Measurements from ENCODE around the gene NEB.

The NEB gene

DNA sequence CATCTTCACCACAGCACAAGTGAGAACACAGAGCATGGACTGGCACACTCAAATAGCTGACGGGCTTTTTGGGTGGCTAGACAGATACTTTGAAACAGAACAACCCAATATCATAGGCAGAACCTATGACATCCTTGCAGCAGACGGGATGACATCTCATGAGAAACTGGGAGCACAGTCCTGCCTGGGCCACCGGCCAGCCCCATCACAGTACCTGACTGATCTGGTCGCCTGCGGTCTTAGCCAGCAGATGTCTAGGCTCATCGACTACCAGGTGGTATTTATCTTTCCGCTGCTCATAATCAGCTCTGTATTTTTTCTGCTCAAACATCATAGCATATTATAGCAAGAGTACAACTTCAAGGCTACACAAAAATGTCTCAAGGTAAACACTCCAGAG is 200.3 kb downstream of the NEB start:
- DNase-seq, result no peak

- DNase-seq, result no peak
Observed at GRCh38 chr2:151533127-151533526, 201.1 kb downstream of the NEB start.

GRCh38 chr2:151526572-151527090 is 207.6 kb downstream of the NEB start:
- no peak for DNase-seq

- DNase-seq, result no peak
Observed at GRCh38 chr2:151525821-151526373, 208.4 kb downstream of the NEB start.

DNA sequence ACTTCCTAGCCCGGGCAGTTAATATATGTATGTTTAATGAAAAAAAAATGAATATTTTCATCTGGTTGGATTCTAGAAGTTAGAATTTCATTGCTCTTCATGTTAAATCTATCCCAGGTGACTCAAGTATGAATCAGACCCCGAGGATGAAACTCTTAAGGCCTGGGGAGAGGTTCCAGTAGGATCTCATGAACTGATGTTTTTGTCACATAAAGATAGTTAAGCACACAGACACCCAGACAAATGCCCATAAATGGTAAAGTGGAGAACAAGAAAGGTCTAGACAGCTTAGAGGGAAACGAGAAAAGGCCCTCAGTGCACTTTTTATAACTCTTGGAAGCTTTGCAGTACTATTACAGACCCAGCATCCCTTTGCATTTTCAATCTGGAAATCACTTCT is 210.4 kb downstream of the NEB start:
- DNase-seq, result no peak

- DNase-seq, result no peak
Observed at GRCh38 chr2:151522556-151522955, 211.7 kb downstream of the NEB start.

GRCh38 chr2:151520976-151521375 is 213.3 kb downstream of the NEB start:
- DNase-seq, result no peak

DNA sequence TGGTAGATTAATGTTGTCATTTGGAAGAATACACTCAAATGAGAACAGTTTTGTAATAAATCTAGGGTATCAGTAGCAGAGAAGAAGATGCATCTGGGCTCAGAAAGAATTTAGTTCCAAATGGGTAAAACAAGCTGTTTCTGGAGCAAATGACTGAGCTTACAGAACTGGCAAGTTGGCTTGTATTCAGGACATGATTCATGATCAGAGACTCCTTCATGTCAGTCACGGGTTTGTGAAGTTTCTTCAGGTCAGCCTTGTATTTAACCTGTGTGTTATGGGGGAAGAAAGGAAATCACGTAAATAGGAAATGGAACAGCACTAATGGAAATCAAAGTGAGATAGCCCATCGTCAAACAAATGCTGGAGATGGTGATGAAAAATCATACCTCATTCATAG is 215.5 kb downstream of the NEB start:
- no peak for DNase-seq

GRCh38 chr2:151508519-151508918 is 225.8 kb downstream of the NEB start:
- no peak for DNase-seq

DNA sequence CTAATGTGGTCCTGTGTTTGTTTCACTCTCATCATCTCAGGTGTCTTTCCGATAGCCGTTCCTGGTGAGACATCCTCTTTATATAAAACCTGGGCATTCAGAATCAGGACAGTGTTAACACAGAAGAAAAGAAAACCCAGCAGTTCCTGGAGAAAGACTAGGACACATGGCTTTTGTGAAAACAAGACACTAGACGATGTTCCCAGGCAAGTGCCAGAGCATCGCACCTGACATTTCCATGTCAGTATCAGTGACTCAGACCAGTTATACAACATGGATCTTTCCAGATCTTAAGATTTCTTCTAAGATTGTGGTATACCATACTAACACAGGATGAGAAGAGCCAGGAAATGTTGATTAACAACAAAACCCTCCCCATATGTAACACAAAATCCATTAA is 228.1 kb downstream of the NEB start:
- no peak for DNase-seq

- no peak for DNase-seq
Observed at GRCh38 chr2:151498178-151498577, 236.1 kb downstream of the NEB start.

DNA sequence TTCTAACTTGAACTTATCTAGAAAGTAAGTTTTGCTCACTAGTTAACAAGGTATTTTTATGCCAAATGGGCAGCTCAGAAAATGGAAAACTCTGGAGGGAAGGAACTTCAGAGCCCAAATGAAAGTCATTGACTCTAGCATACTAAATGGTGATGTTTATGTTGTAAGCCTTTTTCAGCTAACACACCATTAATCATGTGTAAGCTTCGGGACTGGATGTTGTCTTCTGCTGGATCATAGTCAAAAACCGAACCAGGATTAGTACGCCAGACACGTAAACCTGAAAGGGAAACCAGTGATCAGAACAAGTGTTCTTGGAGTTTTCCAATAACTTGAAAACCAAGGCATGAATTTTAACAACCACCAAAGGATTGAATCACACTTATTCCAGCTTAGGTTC is 242.8 kb downstream of the NEB start:
- DNase-seq, result no peak

DNA sequence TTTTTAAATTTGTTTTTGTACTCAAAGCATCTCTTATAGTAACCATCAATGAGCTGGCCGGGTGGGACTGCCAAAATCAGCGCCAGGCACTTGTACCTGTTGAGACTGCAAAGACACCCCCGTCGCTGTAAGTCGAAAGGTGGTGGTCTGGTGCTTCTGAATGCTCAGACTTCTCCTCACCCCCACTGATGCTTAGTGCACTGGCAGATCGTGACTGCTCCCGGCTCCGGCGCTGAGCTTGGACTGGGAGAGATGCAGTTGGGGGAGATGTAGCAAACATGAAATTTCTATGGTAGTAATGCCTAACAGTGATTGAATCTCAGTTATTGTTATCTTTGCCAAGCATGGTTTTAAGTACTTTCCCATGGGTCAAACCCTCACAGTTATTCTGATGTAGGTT is 244.0 kb downstream of the NEB start:
- no peak for DNase-seq

- DNase-seq, result no peak
Observed at GRCh38 chr2:151486053-151486452, 248.2 kb downstream of the NEB start.

DNA sequence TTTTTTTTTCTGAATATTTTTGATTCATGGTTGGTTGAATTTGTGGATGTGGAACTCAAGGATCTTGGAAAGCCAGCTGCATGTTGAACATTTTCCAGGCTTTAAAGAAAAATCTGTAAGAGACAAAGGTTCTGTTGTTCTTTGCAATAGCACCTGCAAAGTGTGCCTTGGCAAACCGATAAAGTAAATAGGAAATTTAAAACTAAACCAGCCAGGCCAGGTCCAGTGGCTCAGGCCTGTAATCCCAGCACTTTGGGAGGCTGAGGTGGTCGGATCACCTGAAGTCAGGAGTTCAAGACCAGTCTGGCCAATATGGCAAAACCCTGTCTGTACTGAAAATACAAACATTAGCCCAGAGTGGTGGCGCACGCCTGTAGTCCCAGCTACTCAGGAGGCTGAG is 250.2 kb downstream of the NEB start:
- no peak for DNase-seq

DNA sequence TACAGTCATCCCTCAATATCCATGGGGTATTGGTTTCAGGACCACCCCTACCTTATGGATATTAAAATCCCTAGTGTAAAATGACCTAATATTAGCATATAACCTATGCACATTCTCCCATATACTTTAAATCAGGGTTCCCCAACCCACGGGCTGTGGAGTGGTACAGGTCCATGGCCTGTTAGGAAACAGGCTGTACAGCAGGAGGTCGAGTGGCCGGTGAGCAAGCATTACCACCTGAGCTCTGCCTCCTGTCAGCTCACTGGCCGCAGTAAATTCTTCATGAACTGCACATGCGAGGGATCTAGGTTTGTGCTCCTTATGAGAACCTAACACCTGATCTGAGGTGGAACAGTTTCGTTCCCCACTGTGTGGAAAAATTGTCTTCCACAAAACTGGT is 250.7 kb downstream of the NEB start:
- DNase-seq, result no peak

GRCh38 chr2:151482171-151482725 is 252.0 kb downstream of the NEB start:
- no peak for DNase-seq

- DNase-seq, result no peak
Observed at GRCh38 chr2:151481744-151482143, 252.5 kb downstream of the NEB start.

GRCh38 chr2:151478011-151478410 is 256.3 kb downstream of the NEB start:
- DNase-seq, result no peak

DNA sequence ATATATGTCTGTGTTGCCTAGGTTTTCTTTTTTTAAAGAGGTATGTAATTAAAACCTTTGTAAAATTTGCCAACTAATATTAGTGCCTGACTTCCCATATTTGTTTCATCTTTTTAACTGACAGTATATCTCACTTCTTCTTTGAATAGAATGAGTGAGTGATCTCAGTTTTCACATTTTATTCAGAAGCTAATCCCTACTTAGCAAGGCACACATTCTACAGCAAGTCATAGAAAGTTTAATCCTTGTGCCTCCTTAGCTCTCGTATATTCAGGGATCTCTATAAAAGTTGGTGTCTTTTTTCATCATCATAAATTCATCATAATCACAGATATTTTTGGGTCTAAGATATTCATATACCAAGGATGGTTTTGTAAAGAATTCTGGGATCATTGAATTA is 258.0 kb downstream of the NEB start:
- no peak for DNase-seq

DNA sequence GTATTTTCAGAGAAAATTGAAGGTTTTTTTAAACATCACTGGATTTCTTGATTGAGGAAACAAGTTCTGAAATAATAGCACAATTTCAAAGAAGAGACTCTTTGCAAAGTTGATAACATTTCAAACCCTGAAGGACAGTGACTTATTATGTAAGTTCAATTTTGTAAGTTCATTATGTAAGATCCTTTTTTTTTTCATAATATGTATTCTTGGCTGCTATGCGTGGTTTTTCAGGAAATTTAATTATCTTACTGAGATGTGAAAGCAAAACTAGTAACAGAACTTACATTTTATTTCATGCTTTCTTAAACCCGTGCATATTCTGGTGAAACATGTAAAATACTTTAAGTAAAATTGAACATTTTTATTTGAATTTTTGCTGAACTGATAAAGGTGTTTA is 259.2 kb downstream of the NEB start:
- no peak for DNase-seq

GRCh38 chr2:151472966-151473365 is 261.3 kb downstream of the NEB start:
- DNase-seq, result no peak

- DNase-seq, result no peak
Observed at GRCh38 chr2:151470556-151470955, 263.7 kb downstream of the NEB start.

GRCh38 chr2:151465771-151466170 is 268.5 kb downstream of the NEB start:
- DNase-seq, result no peak

DNA sequence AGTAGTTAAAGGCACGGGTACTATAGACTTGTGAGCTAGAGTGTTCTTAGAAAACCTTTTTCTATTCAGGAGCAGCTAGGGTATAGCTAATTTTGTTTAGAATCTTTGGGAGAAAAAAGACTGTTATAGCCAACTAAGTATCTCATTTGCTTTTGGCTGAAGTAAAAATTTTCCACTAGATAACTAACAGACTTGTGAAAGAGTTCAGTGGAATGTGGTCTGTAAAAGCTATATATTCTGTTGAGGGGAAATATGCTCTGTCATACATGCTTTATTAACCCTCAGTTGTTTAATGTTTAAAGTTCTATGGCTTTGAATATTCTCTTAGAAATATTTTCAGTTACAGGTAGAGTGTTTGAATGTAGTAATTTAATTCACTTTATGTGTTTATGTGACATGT is 274.9 kb downstream of the NEB start:
- DNase-seq, result no peak

Data from NCI-H446 treated with DMSO at 0.1 percent for 48 hours (cell line).